ENCODE measurements around the gene SPSB1.

SPSB1 gene

DNA sequence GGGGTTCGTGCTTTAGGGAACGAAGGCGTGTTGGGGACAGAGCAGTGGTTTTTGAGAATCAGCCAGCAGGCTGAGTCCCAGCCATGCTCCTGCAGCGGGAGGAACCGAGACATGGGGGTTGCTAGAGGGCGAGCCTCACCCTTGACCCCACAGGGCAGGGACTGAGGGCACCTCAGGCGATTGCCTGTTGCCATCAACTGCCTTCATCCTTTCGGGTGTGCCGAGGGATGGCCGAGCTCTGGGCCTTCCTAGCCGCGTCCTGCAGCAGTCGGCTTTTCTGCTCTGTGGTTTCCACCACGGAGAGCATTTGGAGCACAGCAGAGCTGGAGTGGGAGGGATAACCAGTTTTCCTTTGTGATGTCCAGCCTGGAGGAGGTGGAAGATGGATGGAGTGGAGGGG lies 13.3 kb downstream of the SPSB1 start:
- no peak overlapping the region for H2BK120ac ChIP-seq (ENCODE audit: insufficient read depth, low read length, poor library complexity)
- H3K36me3 ChIP-seq (ENCODE audit: control insufficient read depth in 1 of 2, insufficient read depth in 2 of 2, low read length in 2 of 2), result peaks cover 52 to 65% of the 10 kb centered on the region in 2 experiments
- H3K4me2 ChIP-seq (ENCODE audit: low read length), result no peak overlapping the region
- H3K9ac ChIP-seq (ENCODE audit: low read length), result no peak overlapping the region
- peaks cover 15% of the 10 kb centered on the region for H3K79me1 ChIP-seq (ENCODE audit: low read length)
- H4K8ac ChIP-seq (ENCODE audit: low read depth, low read length), result no peak overlapping the region
- no peak overlapping the region for H2BK5ac ChIP-seq (ENCODE audit: low read depth, low read length, poor library complexity)
- no peaks in the 10 kb centered on the region for H3K27me3 ChIP-seq (ENCODE audit: insufficient read depth, low read length)
- no peak overlapping the region for H3K23ac ChIP-seq (ENCODE audit: low read length)
- H3K9me3 ChIP-seq (ENCODE audit: insufficient read depth, low read depth, low read length), result peaks cover 2% of the 10 kb centered on the region
- no peak overlapping the region for H2AFZ ChIP-seq (ENCODE audit: insufficient read depth, low read length, poor library complexity)
- WGBS (ENCODE audit: extremely low coverage, insufficient coverage, insufficient read length), result no CpG with 5 or more reads among the region's 14 CpGs
- no peak overlapping the region for H4K12ac ChIP-seq (ENCODE audit: low read depth, low read length)
- peaks cover 53 to 63% of the 10 kb centered on the region in 2 experiments for H3K4me1 ChIP-seq (ENCODE audit: control insufficient read depth in 1 of 2, insufficient read depth in 2 of 2, low read length in 2 of 2)
- H3K79me2 ChIP-seq (ENCODE audit: control insufficient read depth, insufficient read depth, low read length, poor library complexity), result peaks cover 72% of the 10 kb centered on the region
- H3K4me3 ChIP-seq (ENCODE audit: low read depth, low read length), result no peak overlapping the region
- no peak overlapping the region for H3K14ac ChIP-seq (ENCODE audit: low read length)
- H3K18ac ChIP-seq (ENCODE audit: low read length), result peak overlapping the region; percentile 18
- H3K4ac ChIP-seq (ENCODE audit: low read depth, low read length), result peak overlapping the region; percentile 97
- no peak for DNase-seq
- H3K27ac ChIP-seq (ENCODE audit: low read depth, low read length), result no peak overlapping the region
- H4K91ac ChIP-seq (ENCODE audit: low read depth, low read length), result no peak overlapping the region
- no peak overlapping the region for H2BK12ac ChIP-seq (ENCODE audit: low read length)
- H2AK5ac ChIP-seq (ENCODE audit: low read length), result no peak overlapping the region

DNA sequence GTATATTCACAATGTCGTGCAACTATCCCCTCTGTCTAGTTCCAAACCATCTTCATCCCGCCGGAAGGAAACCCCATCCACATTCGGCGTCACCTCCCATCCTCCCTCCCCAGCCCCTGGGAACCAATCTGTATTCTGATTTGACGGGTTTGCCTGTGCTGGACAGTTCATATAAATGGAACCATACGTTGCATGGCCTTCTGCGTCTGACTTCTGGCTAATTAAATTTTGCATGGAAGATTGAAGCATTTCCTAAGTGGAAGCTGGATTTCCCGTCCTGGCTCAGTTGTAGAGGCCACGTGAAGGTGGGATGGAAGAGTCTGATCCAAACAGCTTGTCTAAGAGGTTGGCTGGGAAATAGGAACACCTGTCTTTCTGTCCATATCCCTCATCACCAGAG lies 14.6 kb downstream of the SPSB1 start:
- H3K23ac ChIP-seq (ENCODE audit: low read length), result no peak overlapping the region
- H4K12ac ChIP-seq (ENCODE audit: low read depth, low read length), result no peak overlapping the region
- H2BK12ac ChIP-seq (ENCODE audit: low read length), result no peak overlapping the region
- no peak overlapping the region for H2BK5ac ChIP-seq (ENCODE audit: low read depth, low read length, poor library complexity)
- H3K4ac ChIP-seq (ENCODE audit: low read depth, low read length), result peak overlapping the region; percentile 93
- no peak overlapping the region for H3K27ac ChIP-seq (ENCODE audit: low read depth, low read length)
- peaks cover 2% of the 10 kb centered on the region for H3K9me3 ChIP-seq (ENCODE audit: insufficient read depth, low read depth, low read length)
- H2AK5ac ChIP-seq (ENCODE audit: low read length), result no peak overlapping the region
- H3K4me1 ChIP-seq (ENCODE audit: control insufficient read depth in 1 of 2, insufficient read depth in 2 of 2, low read length in 2 of 2), result peaks cover 44 to 61% of the 10 kb centered on the region in 2 experiments
- H3K14ac ChIP-seq (ENCODE audit: low read length), result no peak overlapping the region
- H4K91ac ChIP-seq (ENCODE audit: low read depth, low read length), result no peak overlapping the region
- H3K27me3 ChIP-seq (ENCODE audit: insufficient read depth, low read length), result no peaks in the 10 kb centered on the region
- WGBS (ENCODE audit: extremely low coverage, insufficient coverage, insufficient read length), result no CpG with 5 or more reads among the region's 10 CpGs
- H2AFZ ChIP-seq (ENCODE audit: insufficient read depth, low read length, poor library complexity), result no peak overlapping the region
- peaks cover 68% of the 10 kb centered on the region for H3K79me2 ChIP-seq (ENCODE audit: control insufficient read depth, insufficient read depth, low read length, poor library complexity)
- H3K79me1 ChIP-seq (ENCODE audit: low read length), result peaks cover 14% of the 10 kb centered on the region
- H3K36me3 ChIP-seq (ENCODE audit: control insufficient read depth in 1 of 2, insufficient read depth in 2 of 2, low read length in 2 of 2), result peaks cover 41 to 54% of the 10 kb centered on the region in 2 experiments
- no peak overlapping the region for H3K4me3 ChIP-seq (ENCODE audit: low read depth, low read length)
- no peak overlapping the region for H2BK120ac ChIP-seq (ENCODE audit: insufficient read depth, low read length, poor library complexity)
- no peak for DNase-seq
- no peak overlapping the region for H3K9ac ChIP-seq (ENCODE audit: low read length)
- H3K4me2 ChIP-seq (ENCODE audit: low read length), result no peak overlapping the region
- no peak overlapping the region for H3K18ac ChIP-seq (ENCODE audit: low read length)
- no peak overlapping the region for H4K8ac ChIP-seq (ENCODE audit: low read depth, low read length)

DNA sequence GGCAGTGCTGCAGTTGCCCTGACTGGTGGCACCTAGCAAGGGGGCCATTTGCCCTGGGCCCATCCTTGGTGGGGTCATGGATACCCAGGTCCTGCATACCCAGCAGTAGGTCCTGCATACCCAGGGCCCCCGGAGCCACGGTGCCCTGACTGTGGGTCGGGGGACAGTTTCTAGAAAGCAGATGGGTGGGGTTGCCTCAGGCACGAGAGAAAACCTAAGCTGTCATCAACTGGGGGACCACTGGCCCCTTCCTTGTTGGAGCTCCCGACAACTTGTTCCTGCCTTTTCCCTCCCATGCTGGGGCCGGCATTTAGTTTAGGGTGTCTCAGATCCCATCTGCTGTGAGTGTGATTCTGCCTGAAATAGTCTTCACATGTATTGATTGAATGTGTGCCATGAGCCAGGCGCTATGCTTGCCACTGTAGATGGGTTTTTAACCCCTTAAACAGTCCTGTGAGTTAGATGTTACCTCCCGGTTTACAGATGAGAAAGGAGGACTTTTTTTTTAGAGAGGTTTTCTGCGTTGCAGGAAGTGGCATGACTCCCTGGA lies 15.6 kb downstream of the SPSB1 start:
- Histone ChIP-seq H3K14ac (ENCODE audit: low read length) (peak overlapping the region; percentile 15), H4K12ac (ENCODE audit: low read depth, low read length) (no peak overlapping the region), H2BK12ac (ENCODE audit: low read length) (no peak overlapping the region), H4K8ac (ENCODE audit: low read depth, low read length) (no peak overlapping the region), H3K79me1 (ENCODE audit: low read length) (peaks cover 8% of the 10 kb centered on the region), H3K4me1 (ENCODE audit: control insufficient read depth in 1 of 2, insufficient read depth in 2 of 2, low read length in 2 of 2) (peaks cover 38 to 55% of the 10 kb centered on the region in 2 experiments), H3K27me3 (ENCODE audit: insufficient read depth, low read length) (no peaks in the 10 kb centered on the region), H3K4ac (ENCODE audit: low read depth, low read length) (peak overlapping the region; percentile 93), H2BK5ac (ENCODE audit: low read depth, low read length, poor library complexity) (no peak overlapping the region), H3K18ac (ENCODE audit: low read length) (no peak overlapping the region), H3K4me3 (ENCODE audit: low read depth, low read length) (no peak overlapping the region), H2AK5ac (ENCODE audit: low read length) (no peak overlapping the region), H3K9me3 (ENCODE audit: insufficient read depth, low read depth, low read length) (peaks cover 2% of the 10 kb centered on the region), H4K91ac (ENCODE audit: low read depth, low read length) (no peak overlapping the region), H2BK120ac (ENCODE audit: insufficient read depth, low read length, poor library complexity) (no peak overlapping the region), H3K36me3 (ENCODE audit: control insufficient read depth in 1 of 2, insufficient read depth in 2 of 2, low read length in 2 of 2) (peaks cover 41 to 56% of the 10 kb centered on the region in 2 experiments), H3K23ac (ENCODE audit: low read length) (no peak overlapping the region), H3K9ac (ENCODE audit: low read length) (no peak overlapping the region), H3K27ac (ENCODE audit: low read depth, low read length) (no peak overlapping the region), H3K79me2 (ENCODE audit: control insufficient read depth, insufficient read depth, low read length, poor library complexity) (peaks cover 70% of the 10 kb centered on the region), H2AFZ (ENCODE audit: insufficient read depth, low read length, poor library complexity) (no peak overlapping the region), H3K4me2 (ENCODE audit: low read length) (no peak overlapping the region)
- no peak for DNase-seq
- WGBS (ENCODE audit: extremely low coverage, insufficient coverage, insufficient read length), result no CpG with 5 or more reads among the region's 9 CpGs

DNA sequence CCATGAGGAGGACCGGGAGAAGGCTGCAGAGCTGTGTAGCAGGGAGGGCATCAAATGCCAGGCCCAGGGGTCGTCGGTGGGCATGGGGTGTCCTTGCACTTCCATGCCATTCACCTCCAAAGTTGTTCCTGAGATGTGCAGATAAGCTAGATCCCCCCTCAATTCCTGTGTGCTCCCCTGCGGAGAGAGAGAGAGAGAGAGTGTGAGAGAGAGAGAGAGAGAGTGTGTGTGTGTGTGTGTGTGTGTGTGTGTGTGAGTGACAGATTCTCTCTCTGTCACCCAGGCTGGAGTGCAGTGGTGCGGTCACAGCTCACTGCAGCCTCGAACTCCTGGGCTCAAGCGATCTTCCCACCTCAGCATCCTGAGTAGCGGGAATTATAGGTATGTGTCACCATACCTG lies 16.4 kb downstream of the SPSB1 start:
- Histone ChIP-seq H3K4me1 (ENCODE audit: control insufficient read depth in 1 of 2, insufficient read depth in 2 of 2, low read length in 2 of 2) (peaks cover 32 to 49% of the 10 kb centered on the region in 2 experiments), H3K27ac (ENCODE audit: low read depth, low read length) (no peak overlapping the region), H3K4me3 (ENCODE audit: low read depth, low read length) (no peak overlapping the region), H2AFZ (ENCODE audit: insufficient read depth, low read length, poor library complexity) (no peak overlapping the region), H3K4me2 (ENCODE audit: low read length) (no peak overlapping the region), H3K23ac (ENCODE audit: low read length) (no peak overlapping the region), H4K12ac (ENCODE audit: low read depth, low read length) (no peak overlapping the region), H4K91ac (ENCODE audit: low read depth, low read length) (no peak overlapping the region), H3K18ac (ENCODE audit: low read length) (no peak overlapping the region), H3K4ac (ENCODE audit: low read depth, low read length) (peak overlapping the region; percentile 93), H2BK5ac (ENCODE audit: low read depth, low read length, poor library complexity) (no peak overlapping the region), H3K9me3 (ENCODE audit: insufficient read depth, low read depth, low read length) (peaks cover 2% of the 10 kb centered on the region), H3K36me3 (ENCODE audit: control insufficient read depth in 1 of 2, insufficient read depth in 2 of 2, low read length in 2 of 2) (peaks cover 39 to 53% of the 10 kb centered on the region in 2 experiments), H3K9ac (ENCODE audit: low read length) (no peak overlapping the region), H2AK5ac (ENCODE audit: low read length) (no peak overlapping the region), H2BK12ac (ENCODE audit: low read length) (no peak overlapping the region), H4K8ac (ENCODE audit: low read depth, low read length) (no peak overlapping the region), H3K79me2 (ENCODE audit: control insufficient read depth, insufficient read depth, low read length, poor library complexity) (peaks cover 72% of the 10 kb centered on the region), H3K79me1 (ENCODE audit: low read length) (peaks cover 8% of the 10 kb centered on the region), H3K27me3 (ENCODE audit: insufficient read depth, low read length) (no peaks in the 10 kb centered on the region), H3K14ac (ENCODE audit: low read length) (no peak overlapping the region), H2BK120ac (ENCODE audit: insufficient read depth, low read length, poor library complexity) (no peak overlapping the region)
- no peak for DNase-seq
- no CpG with 5 or more reads among the region's 8 CpGs for WGBS (ENCODE audit: extremely low coverage, insufficient coverage, insufficient read length)
